Mesenchymal stem cell (in vitro differentiated cells and primary cell): ENCODE data around the gene MEGF9.
"Not testable (repeated sequence)": the region's sequence is repeated elsewhere in the genome, so short reads cannot be mapped to it uniquely, and the experiment has no call there.

ENCODE experiments used
- DNase-seq: peaks from one replicate; pipeline ENCODE4 v3.0.0-alpha.2; 2013
- H2AFZ ChIP-seq: one replicate; pipeline ENCODE4 v1.6.1; 2013; ENCODE audit warnings: low read depth, mild to moderate bottlenecking, control low read depth, inconsistent platforms, low read length, moderate library complexity
- H2AK5ac ChIP-seq: 2 replicates; pipeline ENCODE4 v1.6.1; 2013; ENCODE audit warnings: low read length, moderate library complexity, mild to moderate bottlenecking, inconsistent platforms; ENCODE audit not compliant: severe bottlenecking
- H2BK120ac ChIP-seq: one replicate; pipeline ENCODE4 v1.6.1; 2013; ENCODE audit warnings: low read depth, mild to moderate bottlenecking, inconsistent platforms, low read length, moderate library complexity
- H2BK12ac ChIP-seq, 2 experiments: one replicate each; pipeline ENCODE4 v1.6.1; 2013; ENCODE audit warnings: inconsistent platforms in 2 of 2, low read length in 2 of 2, mild to moderate bottlenecking in 2 of 2, moderate library complexity in 2 of 2, control low read depth in 1 of 2
- H2BK15ac ChIP-seq: one replicate; pipeline ENCODE4 v1.6.1; 2013; ENCODE audit warnings: mild to moderate bottlenecking, low read depth, inconsistent platforms; ENCODE audit not compliant: poor library complexity, severe bottlenecking
- H2BK5ac ChIP-seq: 2 replicates; pipeline ENCODE4 v1.6.1; 2013; ENCODE audit warnings: low read depth, mild to moderate bottlenecking, low read length, control low read depth, inconsistent platforms; ENCODE audit not compliant: poor library complexity, severe bottlenecking
- H3K14ac ChIP-seq, 2 experiments: one replicate each; pipeline ENCODE4 v1.6.1; 2013; ENCODE audit warnings: inconsistent platforms in 2 of 2, low read length in 2 of 2, control low read depth in 1 of 2, mild to moderate bottlenecking in 1 of 2, moderate library complexity in 1 of 2
- H3K18ac ChIP-seq, 2 experiments: one replicate each; pipeline ENCODE4 v1.6.1; 2013; ENCODE audit warnings: inconsistent platforms in 2 of 2, low read length in 2 of 2, control low read depth in 1 of 2, low read depth in 1 of 2, mild to moderate bottlenecking in 1 of 2
- H3K23ac ChIP-seq, 2 experiments: one replicate each; pipeline ENCODE4 v1.6.1; 2013; ENCODE audit warnings: inconsistent platforms in 2 of 2, low read length in 2 of 2, mild to moderate bottlenecking in 2 of 2, moderate library complexity in 2 of 2, control low read depth in 1 of 2
- H3K27ac ChIP-seq: 2 replicates; pipeline ENCODE4 v1.5.1; 2013; ENCODE audit warnings: mild to moderate bottlenecking, moderate library complexity, low read length, control low read depth, inconsistent platforms; ENCODE audit not compliant: poor library complexity, severe bottlenecking
- H3K27me3 ChIP-seq, 2 experiments: 2 replicates each; pipeline versions ENCODE4 v1.6.1 to v1.7.0; 2013; ENCODE audit warnings: low read length in 2 of 2, mild to moderate bottlenecking in 2 of 2, moderate library complexity in 2 of 2, control low read depth in 1 of 2, inconsistent platforms in 1 of 2; ENCODE audit not compliant: control insufficient read depth in 1 of 2, insufficient read depth in 1 of 2
- H3K36me3 ChIP-seq, 2 experiments: 2 replicates each; pipeline versions ENCODE4 v1.6.1 to v1.7.0; 2013; ENCODE audit warnings: low read length in 2 of 2, control low read depth in 1 of 2, inconsistent platforms in 1 of 2, low read depth in 1 of 2, mild to moderate bottlenecking in 1 of 2; ENCODE audit not compliant: insufficient read depth in 2 of 2, control insufficient read depth in 1 of 2
- H3K4ac ChIP-seq, 2 experiments: one replicate each; pipeline ENCODE4 v1.6.1; 2013; ENCODE audit warnings: inconsistent platforms in 2 of 2, low read length in 2 of 2, mild to moderate bottlenecking in 2 of 2, moderate library complexity in 2 of 2, control low read depth in 1 of 2, low read depth in 1 of 2
- H3K4me1 ChIP-seq: 2 replicates; pipeline ENCODE4 v1.6.1; 2013; ENCODE audit warnings: low read depth, low read length, control low read depth; ENCODE audit not compliant: control insufficient read depth, insufficient read depth
- H3K4me2 ChIP-seq: 2 replicates; pipeline ENCODE4 v1.6.1; 2013; ENCODE audit warnings: low read length, mild to moderate bottlenecking, inconsistent platforms; ENCODE audit not compliant: poor library complexity, severe bottlenecking
- H3K4me3 ChIP-seq, 2 experiments: 2 replicates each; pipeline versions ENCODE4 v1.5.1 to v1.7.0; 2013; ENCODE audit warnings: low read length in 2 of 2, mild to moderate bottlenecking in 2 of 2, control low read depth in 1 of 2, low read depth in 1 of 2; ENCODE audit not compliant: insufficient read depth in 1 of 2
- H3K79me1 ChIP-seq: replicated peaks from 2 replicates; pipeline ENCODE4 v1.6.1; 2013; ENCODE audit warnings: mild to moderate bottlenecking, control low read depth, low read length, inconsistent platforms; ENCODE audit not compliant: poor library complexity, severe bottlenecking
- H3K9ac ChIP-seq: 2 replicates; pipeline ENCODE4 v1.7.0; 2013; ENCODE audit warnings: mild to moderate bottlenecking, low read length, moderate library complexity
- H3K9me3 ChIP-seq: 2 replicates; pipeline ENCODE4 v1.7.0; 2013; ENCODE audit warnings: mild to moderate bottlenecking, low read length; ENCODE audit not compliant: control insufficient read depth
- H4K8ac ChIP-seq: one replicate; pipeline ENCODE4 v1.6.1; 2013; ENCODE audit warnings: inconsistent platforms, mild to moderate bottlenecking, low read length, moderate library complexity
- H4K91ac ChIP-seq: one replicate; pipeline ENCODE4 v1.6.1; 2013; ENCODE audit warnings: mild to moderate bottlenecking, low read length, inconsistent platforms
- WGBS: methylation state at CpG from one replicate; pipeline ENCODE4 v1.1.7; 2013; ENCODE audit warnings: mixed read lengths; 5-methylcytosine and 5-hydroxymethylcytosine counted together

MEGF9 gene

GRCh38 chr9:120557205-120557604, 157.1 kb downstream of the MEGF9 start:
- DNase-seq, result no peak
- H3K36me3 ChIP-seq, result peaks cover 3 to 17% of the 10 kb centered on the region in 2 experiments
- H3K14ac ChIP-seq, result no peak overlapping the region
- H3K27me3 ChIP-seq, result no peaks in the 10 kb centered on the region
- no peak overlapping the region for H3K4ac ChIP-seq
- no peak overlapping the region for H3K18ac ChIP-seq
- H2BK15ac ChIP-seq, result no peak overlapping the region
- H2BK5ac ChIP-seq, result no peak overlapping the region
- H4K91ac ChIP-seq, result no peak overlapping the region
- WGBS, result 44% methylated on average over 2 of the region's 2 CpGs
- H3K9me3 ChIP-seq, result no peaks in the 10 kb centered on the region
- H2AK5ac ChIP-seq, result no peak overlapping the region
- no peak overlapping the region for H3K4me3 ChIP-seq
- H3K27ac ChIP-seq, result no peak overlapping the region
- no peaks in the 10 kb centered on the region for H3K4me1 ChIP-seq
- H4K8ac ChIP-seq, result no peak overlapping the region
- peaks cover 21% of the 10 kb centered on the region for H3K79me1 ChIP-seq
- H3K23ac ChIP-seq, result no peak overlapping the region
- H3K9ac ChIP-seq, result no peak overlapping the region
- H2AFZ ChIP-seq, result no peak overlapping the region
- H2BK120ac ChIP-seq, result no peak overlapping the region
- H3K4me2 ChIP-seq, result no peak overlapping the region
- H2BK12ac ChIP-seq, result no peak overlapping the region

GRCh38 chr9:120556775-120557174, 157.5 kb downstream of the MEGF9 start:
- DNase-seq, result no peak
- no peak overlapping the region for H3K23ac ChIP-seq
- no peak overlapping the region for H2AK5ac ChIP-seq
- no peak overlapping the region for H4K91ac ChIP-seq
- no peak overlapping the region for H2BK15ac ChIP-seq
- no peaks in the 10 kb centered on the region for H3K27me3 ChIP-seq
- H3K9me3 ChIP-seq, result no peaks in the 10 kb centered on the region
- no peak overlapping the region for H2BK120ac ChIP-seq
- WGBS, result 100% methylated on average over 1 of the region's 3 CpGs
- peaks cover 3 to 16% of the 10 kb centered on the region in 2 experiments for H3K36me3 ChIP-seq
- H3K79me1 ChIP-seq, result peaks cover 19% of the 10 kb centered on the region
- no peak overlapping the region for H3K9ac ChIP-seq
- no peak overlapping the region for H3K4ac ChIP-seq
- no peak overlapping the region for H2BK5ac ChIP-seq
- H2BK12ac ChIP-seq, result no peak overlapping the region
- H3K27ac ChIP-seq, result no peak overlapping the region
- no peak overlapping the region for H4K8ac ChIP-seq
- H3K18ac ChIP-seq, result no peak overlapping the region
- no peak overlapping the region for H3K4me3 ChIP-seq
- no peaks in the 10 kb centered on the region for H3K4me1 ChIP-seq
- H2AFZ ChIP-seq, result no peak overlapping the region
- H3K14ac ChIP-seq, result no peak overlapping the region
- H3K4me2 ChIP-seq, result no peak overlapping the region

DNA sequence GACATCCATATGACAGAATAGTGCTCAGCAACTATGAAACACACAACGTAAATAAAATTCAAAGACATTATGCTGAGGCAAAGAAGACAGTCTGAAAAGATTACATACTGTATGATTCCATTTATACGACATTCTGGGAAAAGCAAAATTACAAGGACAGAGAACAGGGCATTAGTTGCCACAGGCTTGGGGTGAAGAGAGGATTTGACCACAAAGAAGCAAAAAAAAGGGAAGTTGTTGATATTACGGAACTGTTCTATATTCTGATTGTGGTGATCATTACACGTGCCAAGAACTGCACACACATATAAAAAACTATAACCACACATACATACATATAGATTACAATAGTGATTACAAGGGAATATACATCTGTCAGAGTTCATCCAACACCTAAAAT, 158.4 kb downstream of the MEGF9 start:
- 100% methylated on average over 1 of the region's 4 CpGs for WGBS
- H3K36me3 ChIP-seq, result peaks cover 3 to 15% of the 10 kb centered on the region in 2 experiments
- no peak overlapping the region for H3K27ac ChIP-seq
- H3K4ac ChIP-seq, result no peak overlapping the region
- no peak overlapping the region for H3K23ac ChIP-seq
- H2AFZ ChIP-seq, result no peak overlapping the region
- H4K8ac ChIP-seq, result no peak overlapping the region
- no peaks in the 10 kb centered on the region for H3K4me1 ChIP-seq
- no peak overlapping the region for H2BK120ac ChIP-seq
- H3K79me1 ChIP-seq, result peaks cover 19% of the 10 kb centered on the region
- H3K14ac ChIP-seq, result no peak overlapping the region
- H3K9ac ChIP-seq, result no peak overlapping the region
- H3K4me3 ChIP-seq, result no peak overlapping the region
- H3K4me2 ChIP-seq, result no peak overlapping the region
- no peaks in the 10 kb centered on the region for H3K9me3 ChIP-seq
- no peak overlapping the region for H4K91ac ChIP-seq
- no peak overlapping the region for H2BK12ac ChIP-seq
- H2BK15ac ChIP-seq, result no peak overlapping the region
- H3K27me3 ChIP-seq, result no peaks in the 10 kb centered on the region
- no peak overlapping the region for H3K18ac ChIP-seq
- no peak overlapping the region for H2BK5ac ChIP-seq
- no peak for DNase-seq
- H2AK5ac ChIP-seq, result no peak overlapping the region

DNA sequence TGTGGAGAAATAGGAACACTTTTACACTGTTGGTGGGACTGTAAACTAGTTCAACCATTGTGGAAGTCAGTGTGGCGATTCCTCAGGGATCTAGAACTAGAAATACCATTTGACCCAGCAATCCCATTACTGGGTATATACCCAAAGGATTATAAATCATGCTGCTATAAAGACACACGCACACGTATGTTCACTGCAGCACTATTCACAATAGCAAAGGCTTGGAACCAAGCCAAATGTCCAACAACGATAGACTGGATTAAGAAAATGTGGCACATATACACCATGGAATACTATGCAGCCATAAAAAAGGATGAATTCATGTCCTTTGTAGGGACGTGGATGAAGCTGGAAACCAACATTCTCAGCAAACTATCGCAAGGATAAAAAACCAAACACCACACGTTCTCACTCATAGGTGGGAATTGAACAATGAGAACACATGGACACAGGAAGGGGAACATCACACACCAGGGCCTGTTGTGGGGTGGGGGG, 162.0 kb downstream of the MEGF9 start:
- H3K4me3 ChIP-seq, H2AFZ ChIP-seq, H3K4ac ChIP-seq, H3K9ac ChIP-seq, DNase-seq, H2BK12ac ChIP-seq, H3K27me3 ChIP-seq, H3K4me2 ChIP-seq, H3K4me1 ChIP-seq, H2BK120ac ChIP-seq, H2BK5ac ChIP-seq, H4K8ac ChIP-seq, H3K9me3 ChIP-seq, H3K14ac ChIP-seq, H4K91ac ChIP-seq, H3K27ac ChIP-seq, H3K23ac ChIP-seq, H2BK15ac ChIP-seq, H3K18ac ChIP-seq, H2AK5ac ChIP-seq: not testable (repeated sequence)
- no CpG with 5 or more reads among the region's 7 CpGs for WGBS
- H3K79me1 ChIP-seq, result peaks cover 18% of the 10 kb centered on the region
- H3K36me3 ChIP-seq, result peaks cover 6 to 44% of the 10 kb centered on the region in 2 experiments
